ENCODE measurements around the gene TARBP1.

Gene TARBP1

DNA sequence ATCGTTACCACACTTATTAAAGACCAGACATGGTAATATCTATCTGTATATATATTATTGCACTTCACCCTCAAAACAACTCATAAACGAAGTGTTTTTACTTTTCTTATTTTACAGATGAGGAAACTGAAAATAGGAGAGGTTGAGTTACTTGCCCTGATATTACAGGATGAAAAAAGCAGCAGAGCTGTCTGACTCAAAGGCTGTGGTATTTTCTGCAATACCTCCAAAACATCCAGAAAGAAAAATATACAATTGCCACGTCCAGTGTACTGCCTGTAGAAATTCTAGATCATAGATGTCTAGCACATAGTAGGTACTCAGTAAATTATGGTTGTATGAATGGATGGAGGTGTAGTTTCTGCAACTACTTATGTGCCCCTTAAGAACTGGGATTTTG lies 5.2 kb upstream of the TARBP1 start:
- no peak for DNase-seq

DNA sequence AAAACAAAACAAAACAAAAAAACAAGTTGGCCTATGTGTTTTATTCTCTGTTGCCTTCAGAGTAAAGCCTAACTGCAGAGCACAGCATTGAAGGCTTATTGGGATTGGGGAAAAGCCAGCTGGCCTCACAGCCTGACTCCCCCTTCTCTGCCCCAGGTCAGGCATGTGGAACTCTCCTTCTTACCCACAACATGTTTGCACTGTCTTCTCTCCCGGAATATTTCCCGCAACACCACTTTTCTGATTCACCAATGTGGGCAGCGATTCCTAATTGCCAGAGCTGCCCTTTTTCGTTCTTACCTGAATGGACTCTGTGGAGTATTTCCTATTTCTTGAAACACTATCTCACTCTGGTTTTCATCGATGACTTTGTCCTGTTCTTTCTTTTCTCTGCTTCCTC lies 2.8 kb upstream of the TARBP1 start:
- no peak for DNase-seq

DNA sequence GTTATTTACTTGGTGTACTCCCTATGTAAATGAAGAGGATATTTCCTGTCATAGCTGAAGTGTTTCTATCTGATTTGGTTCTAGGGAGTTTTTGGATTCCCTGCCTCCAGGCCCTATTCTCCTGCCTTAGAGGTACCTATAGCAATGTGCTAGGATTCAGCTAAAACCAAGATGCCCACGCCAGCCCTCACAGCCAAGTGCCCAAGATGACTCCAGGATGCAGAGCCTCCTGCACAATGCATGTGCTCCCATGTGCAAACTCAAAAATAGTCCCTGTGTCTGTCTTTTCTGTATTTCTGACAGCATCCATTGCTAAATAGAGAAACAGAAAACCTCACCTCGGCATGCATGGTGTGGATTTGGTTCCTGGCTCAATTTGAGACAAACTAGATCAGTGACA lies 887 bp upstream of the TARBP1 start:
- no peak for DNase-seq

DNA sequence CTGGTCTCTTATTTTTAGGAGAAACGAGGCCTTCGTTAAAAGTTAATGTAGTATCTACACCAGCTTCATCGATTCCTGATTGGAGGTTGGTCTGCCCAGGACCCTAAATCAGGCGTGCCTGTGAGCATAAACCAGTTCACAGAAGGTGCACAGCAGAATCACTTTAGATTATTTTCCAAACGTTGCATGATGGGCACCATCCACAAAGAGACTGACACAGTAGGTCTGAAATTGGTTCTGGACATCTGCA lies 256 bp upstream of the TARBP1 start:
- DNase-seq = no peak

DNA sequence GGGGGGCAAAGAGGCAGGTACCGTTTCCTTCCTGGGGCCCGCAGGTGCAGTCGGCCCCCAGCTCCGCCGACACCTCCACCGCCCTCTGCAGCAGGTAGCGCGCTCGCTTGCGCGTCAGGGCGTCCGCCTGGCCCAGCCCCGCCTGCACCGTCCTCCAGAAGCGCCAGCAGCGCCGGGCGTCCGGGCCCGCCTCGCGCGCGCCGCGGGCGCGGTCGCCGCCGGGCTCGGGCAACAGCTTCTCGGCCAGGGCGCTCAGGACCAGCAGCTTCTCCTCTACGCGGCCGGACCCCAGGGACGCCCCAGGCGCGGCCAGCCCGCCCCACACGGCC lies 863 bp downstream of the TARBP1 start:
- peak; percentile 7 for DNase-seq

DNA sequence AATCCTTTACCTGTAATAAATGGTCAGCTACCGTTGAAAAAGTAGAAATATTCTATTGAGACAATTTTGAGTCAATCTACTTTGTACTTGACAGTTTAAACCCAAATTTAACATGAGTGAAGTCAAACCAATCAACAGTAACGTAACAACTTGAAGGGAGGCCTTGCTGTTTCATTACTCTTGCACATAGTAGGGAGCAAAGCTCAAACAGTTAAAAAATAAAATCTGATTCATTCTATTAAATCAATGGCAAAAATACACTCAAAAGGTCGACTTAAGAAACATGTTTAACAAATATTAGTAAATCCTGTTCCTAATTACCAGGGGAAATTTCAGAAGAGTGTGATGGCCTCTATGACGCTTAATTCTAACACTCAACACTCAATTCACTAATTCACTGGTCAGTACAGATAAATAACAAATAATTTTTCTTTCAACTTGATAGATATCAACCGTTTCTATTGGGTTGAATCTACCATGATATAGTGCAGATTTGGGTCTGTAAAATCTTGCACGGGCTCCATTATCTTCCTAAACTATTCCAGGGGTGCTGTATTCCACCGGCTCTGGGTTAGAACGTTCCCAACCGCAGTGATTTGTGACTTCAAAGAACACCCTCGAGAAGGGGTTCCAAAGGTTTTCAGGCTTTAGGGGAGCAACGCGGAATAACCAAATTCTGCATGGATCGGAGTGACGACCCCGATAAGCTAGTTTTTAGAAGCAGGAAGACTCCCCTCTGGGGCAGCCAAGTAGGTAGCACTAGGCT lies 1.4 kb downstream of the TARBP1 start:
- no peak for DNase-seq

DNA sequence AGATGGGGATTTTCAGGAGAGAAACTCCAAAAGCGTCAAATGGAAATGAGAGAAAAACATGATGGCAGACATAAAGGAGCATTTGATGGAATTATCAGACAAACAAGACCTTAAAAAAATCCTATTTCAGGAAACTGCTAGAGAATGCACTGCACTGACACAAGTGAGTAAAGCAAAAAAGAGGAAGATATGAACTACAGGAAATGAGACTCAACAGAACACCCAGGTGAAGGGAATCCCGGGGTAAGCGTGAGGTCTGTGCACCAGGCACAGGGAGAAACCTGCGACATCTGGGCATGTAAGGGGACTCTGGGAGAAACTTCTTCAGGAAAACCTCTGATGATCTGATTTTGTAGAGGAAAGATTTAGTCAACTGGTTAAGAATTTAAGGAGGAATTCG lies 2.8 kb downstream of the TARBP1 start:
- DNase-seq = no peak

DNA sequence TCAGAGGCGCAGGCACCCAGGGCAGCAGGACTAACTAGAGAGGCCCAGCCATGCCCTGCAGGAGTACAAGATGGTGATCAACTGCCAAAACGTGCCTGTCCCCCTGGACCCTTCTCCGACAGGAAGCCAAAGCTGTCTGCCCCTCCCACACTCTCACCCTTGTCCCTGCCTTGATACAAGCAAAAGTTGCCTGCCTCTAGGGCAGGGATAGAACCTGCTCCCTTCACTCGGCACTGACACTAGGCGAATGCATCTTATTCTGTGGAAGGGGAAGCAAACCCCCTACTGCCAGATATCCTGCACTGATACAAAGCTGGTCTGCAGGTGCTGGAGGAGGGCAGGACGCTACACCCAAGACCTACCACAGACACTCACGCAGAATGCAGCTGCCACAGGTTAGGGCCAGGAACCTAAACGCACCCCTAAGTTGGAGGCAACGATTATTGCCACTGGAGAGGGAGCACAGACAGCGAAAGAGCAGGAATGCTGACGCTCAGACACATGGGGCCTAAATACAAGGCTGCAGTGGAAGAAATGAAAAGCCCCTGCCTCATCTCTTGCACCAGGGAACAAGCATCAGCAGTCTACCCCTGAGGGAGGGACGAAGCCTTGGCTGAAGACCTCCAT lies 3.7 kb downstream of the TARBP1 start:
- DNase-seq = no peak

DNA sequence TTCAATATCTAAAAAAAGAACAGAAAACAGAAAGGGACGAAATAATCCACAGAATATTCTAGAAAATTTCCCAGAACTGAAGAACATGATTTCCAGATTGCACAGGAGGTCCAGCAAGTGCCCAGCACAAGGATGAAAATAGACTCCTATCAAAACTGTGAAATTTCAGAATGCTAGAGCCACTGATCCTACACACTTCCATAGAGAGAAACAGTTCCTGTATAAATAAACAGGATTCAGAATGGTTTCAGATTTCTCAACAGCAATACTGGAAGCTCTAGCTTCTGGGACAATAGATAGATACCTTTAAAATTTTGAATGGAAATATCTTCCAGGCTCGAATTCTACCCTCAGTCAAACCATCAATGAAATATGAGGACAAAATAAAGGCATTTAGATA lies 4.6 kb downstream of the TARBP1 start:
- no peak for DNase-seq

DNA sequence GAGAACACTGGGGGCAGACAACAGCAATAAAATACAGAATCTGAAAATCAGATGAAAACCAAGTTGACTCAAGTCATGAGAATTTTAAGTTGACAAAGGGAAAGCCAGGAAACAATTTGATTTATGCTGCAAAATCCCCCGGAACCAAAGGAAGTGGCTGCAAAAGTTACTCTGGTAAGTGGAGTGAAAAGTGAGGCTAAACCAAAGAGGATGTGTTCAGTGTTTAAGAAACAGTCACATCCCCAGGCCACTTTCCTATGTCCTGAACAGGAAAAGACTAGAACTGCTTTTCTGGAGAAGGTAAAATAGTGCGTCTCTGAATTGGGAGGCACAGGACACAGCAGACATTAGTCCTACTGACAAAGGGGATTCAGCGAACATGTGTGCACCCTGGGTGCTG lies 5.9 kb downstream of the TARBP1 start:
- DNase-seq = no peak

DNA sequence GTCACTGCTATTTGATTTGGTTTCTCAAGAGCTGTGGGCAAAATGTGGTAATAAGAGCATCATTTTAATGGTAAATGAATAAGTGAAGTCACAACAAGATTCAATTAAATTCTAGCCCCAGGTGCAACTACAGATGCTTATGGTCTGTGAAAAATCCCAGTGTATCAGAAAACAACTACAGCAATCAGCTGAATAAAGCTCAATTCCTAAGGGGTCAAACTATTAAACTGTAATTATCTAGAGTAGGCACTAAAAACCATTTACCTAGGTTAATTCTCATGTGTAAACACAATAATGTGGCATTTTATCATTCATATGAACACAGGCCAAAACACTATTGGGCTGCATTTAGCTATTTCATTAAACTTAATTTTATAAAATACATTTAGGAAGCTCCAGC lies 9.6 kb downstream of the TARBP1 start:
- peak; percentile 59 for DNase-seq

DNA sequence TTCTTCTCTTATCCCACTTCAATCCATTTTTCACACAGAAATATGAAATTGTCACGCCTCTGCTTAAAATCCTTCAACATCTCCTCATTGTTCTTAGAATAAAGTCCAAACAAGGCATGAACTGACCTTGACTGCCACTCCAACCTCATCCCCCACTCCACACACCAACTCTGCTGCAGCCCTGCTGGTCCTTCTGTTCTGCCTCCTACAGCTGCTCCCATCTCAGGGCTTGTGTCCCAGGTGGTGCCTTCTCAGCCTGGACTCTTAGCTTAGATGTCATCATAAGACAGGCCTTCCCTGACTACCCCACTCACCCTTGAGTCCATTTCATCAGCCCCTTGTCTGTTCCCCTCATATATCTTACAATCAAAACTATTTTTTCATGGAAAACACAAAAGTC lies 10.4 kb downstream of the TARBP1 start:
- DNase-seq = no peak

DNA sequence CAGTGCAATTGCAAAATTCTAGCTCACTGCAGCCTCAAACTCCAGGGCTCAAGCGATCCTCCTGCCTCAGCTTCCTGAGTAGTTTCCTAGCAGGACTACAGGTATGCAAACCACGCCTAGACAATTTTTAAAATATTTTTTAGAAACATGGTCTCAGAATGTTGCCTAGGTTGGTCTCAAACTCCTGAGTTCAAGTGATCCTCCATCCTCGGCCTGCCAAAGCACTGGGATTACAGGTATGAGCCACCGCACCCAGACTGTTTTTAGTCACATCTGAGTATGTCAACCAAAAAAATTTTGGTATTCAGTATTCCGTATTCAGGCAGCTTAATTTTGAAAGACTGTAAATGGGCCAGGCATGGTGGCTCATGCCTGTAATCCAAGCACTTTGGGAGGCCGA lies 11.2 kb downstream of the TARBP1 start:
- DNase-seq = no peak

DNA sequence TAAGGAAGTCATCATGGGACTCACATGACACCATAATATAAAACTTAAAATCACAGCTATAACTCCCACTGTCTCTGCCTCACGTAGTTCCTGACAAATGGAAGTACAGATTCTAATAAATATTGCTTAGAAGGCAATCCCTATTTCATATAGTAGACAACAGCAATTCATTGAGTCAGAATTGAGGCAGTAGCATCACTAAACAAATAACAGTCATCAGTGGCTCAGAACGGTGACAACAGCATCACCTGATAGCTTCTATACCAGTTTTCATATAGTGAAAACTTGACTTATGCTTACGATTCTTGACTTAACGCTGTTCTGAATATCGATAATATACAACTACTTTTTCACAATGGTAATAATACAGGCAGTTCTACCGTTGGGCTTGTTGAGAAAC lies 12.0 kb downstream of the TARBP1 start:
- DNase-seq = no peak

DNA sequence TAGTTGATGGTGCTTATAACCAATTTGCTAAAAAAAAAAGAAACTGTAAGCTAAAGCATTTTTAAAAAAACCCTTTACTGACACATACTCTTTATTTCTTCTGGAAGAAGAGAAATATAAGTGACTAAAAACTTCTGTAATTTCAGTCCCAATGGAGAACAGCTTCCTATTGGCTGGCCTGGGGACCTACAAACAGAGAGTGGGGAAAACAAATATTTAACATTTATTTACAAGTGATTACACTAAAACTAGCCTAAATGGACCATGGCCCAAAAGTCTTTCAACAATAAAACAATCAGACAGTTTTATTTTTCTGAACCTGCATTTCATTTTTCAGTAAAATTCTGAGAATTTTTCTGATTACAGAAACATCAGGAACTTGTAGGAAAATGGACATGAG lies 15.2 kb downstream of the TARBP1 start:
- no peak for DNase-seq

DNA sequence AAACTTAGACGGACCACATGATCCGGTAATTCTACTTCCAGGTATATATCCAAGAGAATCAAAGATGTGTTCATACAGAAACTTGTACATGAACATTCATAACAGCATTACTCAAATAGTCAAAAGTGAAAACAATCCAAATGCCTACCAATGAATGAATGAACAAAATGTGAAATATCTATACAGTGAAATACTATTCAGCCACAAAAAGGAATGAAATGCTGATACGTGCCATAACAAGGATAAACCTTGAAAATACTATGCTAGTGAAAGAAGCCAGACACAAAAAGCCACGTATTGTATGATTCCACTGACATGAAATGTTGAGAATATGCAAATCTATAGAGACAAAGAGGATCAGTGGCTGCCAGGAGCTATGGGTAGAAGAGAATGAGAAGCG lies 18.3 kb downstream of the TARBP1 start:
- DNase-seq = no peak

DNA sequence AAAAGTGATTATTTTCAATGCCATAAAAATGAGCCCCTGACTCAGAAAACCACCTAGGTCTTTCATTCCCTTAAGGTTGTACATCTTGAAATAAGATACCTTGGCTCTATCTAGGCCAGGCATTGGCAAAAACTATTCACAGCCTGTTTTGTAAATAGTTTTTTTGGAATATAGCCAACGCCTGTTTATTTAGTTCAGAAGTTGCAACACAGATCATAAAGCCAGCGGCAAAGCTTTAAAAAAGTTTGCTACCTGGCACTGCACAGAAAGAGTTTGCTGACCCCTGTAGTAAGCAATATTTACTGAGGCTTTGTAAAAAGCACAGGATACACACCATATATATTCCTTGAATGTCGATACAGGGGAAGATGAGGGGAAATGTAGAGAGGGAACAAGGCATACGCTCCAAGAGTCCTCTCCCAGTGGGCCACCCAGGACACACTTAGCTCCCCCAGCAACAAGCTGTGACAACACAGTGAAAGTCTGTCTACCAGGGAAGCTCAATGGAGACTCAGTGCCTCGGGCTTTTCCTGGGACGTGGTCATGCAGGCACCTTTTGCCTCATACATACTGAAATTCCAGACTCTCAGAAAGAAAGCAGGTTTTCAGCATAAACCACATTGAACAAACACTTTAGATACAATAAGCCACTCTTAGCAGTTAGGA lies 20.5 kb downstream of the TARBP1 start:
- no peak for DNase-seq

DNA sequence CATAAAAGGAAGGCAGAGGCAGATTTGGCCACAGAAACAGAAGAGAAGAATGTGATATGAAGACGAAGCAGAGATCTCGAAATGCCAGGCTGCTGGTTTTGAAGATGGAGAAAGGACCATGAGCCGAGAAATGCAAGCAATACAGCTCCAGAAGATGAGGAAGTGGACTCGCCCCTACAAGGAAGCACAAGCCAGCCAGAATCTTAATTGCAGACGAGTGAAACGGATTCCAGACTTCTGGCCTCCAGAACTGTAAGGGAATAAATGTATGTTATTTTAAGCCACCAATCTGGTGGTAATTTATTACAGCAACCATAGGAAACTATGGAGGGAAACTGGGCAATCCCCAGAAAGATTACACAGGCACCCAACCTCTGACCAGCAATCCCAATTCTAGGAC lies 24.1 kb downstream of the TARBP1 start:
- DNase-seq = no peak

DNA sequence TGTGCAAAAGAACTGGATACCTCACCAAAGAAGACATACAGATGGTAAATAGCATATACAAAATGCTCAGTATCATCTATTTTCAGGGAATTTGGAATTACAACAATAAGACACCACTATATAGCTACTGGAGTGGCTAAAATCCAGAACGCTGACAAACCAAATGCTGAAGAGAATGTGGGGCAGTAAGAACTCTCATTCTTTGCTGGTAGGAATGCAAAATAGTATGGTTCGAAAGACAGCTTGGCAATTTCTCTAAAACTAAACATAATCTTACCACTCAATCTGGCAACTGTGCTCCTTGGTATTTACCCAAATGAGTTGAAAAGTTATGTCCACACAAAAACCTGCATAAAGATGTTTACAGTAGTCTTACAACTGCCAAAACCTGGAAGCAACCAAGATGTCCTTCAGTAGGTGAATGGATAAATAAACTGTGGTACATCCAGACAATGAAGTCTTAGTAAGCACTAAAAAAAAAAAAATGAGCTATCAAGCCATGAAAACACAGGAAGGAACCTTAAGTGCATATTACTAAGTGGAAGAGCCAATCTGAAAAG lies 26.5 kb downstream of the TARBP1 start:
- DNase-seq = no peak

DNA sequence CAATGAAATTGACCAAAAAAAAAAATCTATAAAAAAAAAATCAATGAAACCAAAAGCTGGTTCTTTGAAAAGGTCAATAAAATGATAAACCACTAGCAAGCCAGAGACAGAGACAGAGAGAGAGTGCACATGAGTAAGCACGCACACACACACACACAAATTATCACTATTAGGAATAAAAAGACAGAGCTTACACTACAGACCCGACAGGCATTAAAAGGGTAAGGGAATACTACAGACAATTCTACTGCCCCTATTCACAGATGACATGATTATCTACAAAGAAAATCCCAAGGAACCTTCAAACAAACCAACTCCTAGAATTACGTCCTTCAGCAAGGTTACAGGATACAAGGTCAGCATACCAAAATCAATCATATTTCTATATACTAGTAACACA lies 38.6 kb downstream of the TARBP1 start:
- DNase-seq = no peak

DNA sequence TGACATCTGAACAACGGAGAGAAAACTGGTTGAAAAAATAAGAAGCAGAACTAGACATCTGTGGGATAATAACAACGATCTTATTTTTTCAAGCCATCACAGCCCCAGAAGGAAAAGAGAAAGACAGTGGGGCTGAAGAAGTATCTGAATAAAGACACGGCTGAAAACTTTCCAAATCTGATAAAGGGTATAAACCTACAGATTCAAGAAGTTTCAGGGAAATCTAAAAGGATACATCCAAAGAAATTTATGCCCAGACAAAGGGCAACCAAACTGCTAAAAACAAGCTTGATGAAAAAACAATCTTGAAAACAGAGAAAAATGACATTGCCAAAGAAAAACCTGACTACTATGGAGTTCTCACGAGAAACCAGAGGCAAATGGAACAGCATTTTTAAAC lies 40.4 kb downstream of the TARBP1 start:
- no peak for DNase-seq

DNA sequence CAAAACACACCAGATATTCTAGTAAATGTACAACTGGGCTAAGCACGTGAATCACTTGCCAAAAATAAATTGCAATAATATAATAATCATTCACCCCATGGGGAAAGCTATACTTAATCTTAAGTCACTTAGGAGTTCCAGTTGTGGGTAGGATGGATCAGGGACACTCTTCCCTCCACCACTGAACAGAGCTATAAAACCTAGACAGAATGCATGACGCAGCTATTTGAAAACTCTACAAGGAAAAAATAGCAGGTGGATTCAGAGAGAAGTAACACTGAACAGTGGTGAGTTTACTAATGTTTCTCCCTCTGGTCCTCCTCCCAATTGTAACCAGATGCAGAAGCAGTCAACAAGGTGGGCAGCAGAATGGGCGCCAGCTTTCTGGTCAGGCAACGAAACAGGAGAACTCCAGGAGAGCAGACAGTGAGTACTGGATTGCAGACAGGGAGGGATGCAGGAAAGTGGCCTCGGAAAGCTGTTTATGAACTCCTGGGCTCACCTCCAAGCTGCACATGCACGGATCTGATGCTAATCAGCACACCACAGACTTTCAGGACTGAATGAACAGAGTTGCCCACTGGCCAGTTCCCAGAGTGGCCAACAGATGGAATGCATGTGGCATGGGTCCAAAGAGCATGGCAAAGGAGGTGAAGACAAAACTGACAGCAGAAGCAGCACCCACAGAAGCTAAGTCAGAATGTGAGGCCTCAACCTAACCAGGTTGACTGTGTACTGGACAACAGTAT lies 41.4 kb downstream of the TARBP1 start:
- no peak for DNase-seq

DNA sequence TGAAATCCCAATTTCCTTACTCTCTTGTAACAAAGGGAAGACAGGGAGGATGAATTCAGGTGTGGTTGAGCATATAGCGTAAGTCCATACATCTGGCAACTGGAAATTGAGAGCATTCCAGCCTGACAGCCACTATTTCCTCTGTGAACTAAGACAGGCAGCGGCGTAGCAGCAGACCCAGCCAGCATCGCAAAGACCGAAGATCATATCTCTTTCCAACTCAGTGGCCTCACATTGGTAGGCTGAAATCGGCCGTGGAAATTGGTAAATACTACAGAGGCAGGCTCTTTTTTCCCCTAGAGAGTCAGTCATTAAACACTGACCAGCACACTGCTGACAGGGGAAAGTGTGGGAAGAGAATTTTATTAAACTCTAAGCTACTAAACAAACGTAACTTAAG lies 43.4 kb downstream of the TARBP1 start:
- DNase-seq = no peak

DNA sequence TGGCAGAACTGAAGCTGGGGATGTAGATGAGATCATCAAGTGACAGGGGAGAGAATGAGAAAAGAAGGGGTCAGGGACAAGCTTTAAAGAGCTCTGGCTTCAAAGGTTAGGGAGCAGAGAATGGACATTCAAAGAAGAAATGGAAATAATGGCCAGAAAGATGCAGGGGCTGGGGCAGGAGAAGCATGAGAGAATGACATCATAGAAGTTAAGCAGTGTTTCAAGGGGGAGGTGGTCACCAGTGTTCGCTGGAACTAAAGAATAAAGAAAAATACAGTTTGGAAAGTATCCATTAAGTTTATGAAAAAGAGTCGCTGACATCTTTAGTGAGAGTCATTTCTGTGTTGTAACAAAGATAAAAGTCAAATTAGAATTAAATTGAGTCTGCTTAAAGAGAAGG lies 44.3 kb downstream of the TARBP1 start:
- no peak for DNase-seq

Measured in NCI-H1436 treated with DMSO at 0.1 percent for 48 hours (cell line).